B cell (primary cell): ENCODE measurements around the gene FRMD4A.

Experiments
- CTCF ChIP-seq: fragments of 200-600 bp; IDR thresholded peaks from one replicate; pipeline ENCODE4 v1.8.0; 2022; ENCODE audit warnings: antibody characterized with exemption, mild to moderate bottlenecking
- EZH2 ChIP-seq: IDR thresholded peaks from 2 replicates; pipeline ENCODE4 v1.6.1; 2012; ENCODE audit warnings: borderline replicate concordance, low read depth, mild to moderate bottlenecking, moderate library complexity, low read length; ENCODE audit not compliant: insufficient read depth, poor library complexity, severe bottlenecking

- TF ChIP-seq EZH2 (no peak), CTCF (no peak)
These were observed 352.1 kb downstream of the FRMD4A start for GRCh38 chr10:13978533-13979115.
